GM12878 (cell line): ENCODE measurements around the gene PNLDC1. TPM values are rescaled to one million over a fixed set of nuclear protein-coding genes. Genes with fewer than 3 reads are reported as not detected.
"Not testable (repeated sequence)": the region's sequence is repeated elsewhere in the genome, so short reads cannot be mapped to it uniquely, and the experiment has no call there.

Source experiments
- ATAC-seq: fragments of 200-7000 bp; cut with Tn5 transposase; 3 replicates; pipeline ENCODE4 v1.9.1; 2020; ENCODE audit warnings: mild to moderate bottlenecking, moderate library complexity
- BruUV-seq: library from RNA; stranded (reverse); fragments of 400-500 nt; replicated peaks from 2 replicates; lab custom pipeline; 2021; lab: Mats Ljungman, UMichigan
- CTCF ChIA-PET: fragments of 300-600 bp; sonication (Branson Sonifier 250); formaldehyde crosslinking; extraction: SDS; loops from one replicate; lab custom pipeline; 2021; ENCODE audit warnings: inconsistent platforms; lab: Yijun Ruan, JAX
- POLR2A ChIA-PET: fragments of 350-600 bp; formaldehyde crosslinking; extraction: SDS; loops from one replicate; lab custom pipeline; 2021; ENCODE audit warnings: inconsistent platforms; lab: Charles Lee
- RAD21 ChIA-PET: fragments of 300-600 bp; sonication (Branson Sonifier 250); formaldehyde crosslinking; loops from one replicate; lab custom pipeline; 2023; ENCODE audit warnings: antibody characterized with exemption; ENCODE audit not compliant: unreplicated experiment; lab: Charles Lee
- SMC1A ChIA-PET: fragments of 300-600 bp; sonication (Branson Sonifier 250); formaldehyde crosslinking; loops from one replicate; lab custom pipeline; 2023; ENCODE audit not compliant: unreplicated experiment, uncharacterized antibody; lab: Charles Lee
- DNase-seq: peaks from one replicate; pipeline ENCODE4 v3.0.0-alpha.2; 2011; ENCODE audit warnings: low read depth, low spot score
- FAIRE-seq: peaks from 3 replicates; lab custom pipeline; 2011; peaks lifted over from hg19 to GRCh38; lab: Jason Lieb, UNC
- H2AFZ ChIP-seq: 2 replicates; pipeline ENCODE4 v1.6.0; 2011; ENCODE audit warnings: low read depth, low read length, control low read depth; ENCODE audit not compliant: control insufficient read depth
- H3K27ac ChIP-seq: 2 replicates; pipeline ENCODE4 v1.5.1; 2011; ENCODE audit warnings: control low read depth; ENCODE audit not compliant: control insufficient read depth, insufficient read depth
- H3K27me3 ChIP-seq, 2 experiments: replicated peaks in 1 of 2; 2 replicates each; pipeline versions ENCODE4 v1.6.0 to v1.6.1; 2011; ENCODE audit warnings: low read length in 1 of 2; ENCODE audit not compliant: control insufficient read depth in 2 of 2, insufficient read depth in 2 of 2
- H3K36me3 ChIP-seq, 2 experiments: 2 replicates each; pipeline ENCODE4 v1.5.1; 2011; ENCODE audit warnings: low read length in 1 of 2; ENCODE audit not compliant: control insufficient read depth in 2 of 2, insufficient read depth in 2 of 2
- H3K4me1 ChIP-seq: 2 replicates; pipeline ENCODE4 v1.6.1; 2011; ENCODE audit warnings: mild to moderate bottlenecking, low read length, moderate library complexity, mixed read lengths; ENCODE audit not compliant: control insufficient read depth, insufficient read depth
- H3K4me2 ChIP-seq: 2 replicates; pipeline ENCODE4 v1.6.0; 2011; ENCODE audit warnings: control low read depth; ENCODE audit not compliant: control insufficient read depth, insufficient read depth
- H3K4me3 ChIP-seq: fragments of 200-600 bp; sonication (generic); 2 replicates; pipeline ENCODE4 v1.5.1; 2016
- H3K79me2 ChIP-seq: 2 replicates; pipeline ENCODE4 v1.6.0; 2011; ENCODE audit warnings: low read length; ENCODE audit not compliant: control insufficient read depth, insufficient read depth
- H3K9ac ChIP-seq: 2 replicates; pipeline ENCODE4 v1.8.0; 2011; ENCODE audit warnings: low read length, control low read depth, mixed read lengths; ENCODE audit not compliant: control insufficient read depth, insufficient read depth
- H3K9me3 ChIP-seq: replicated peaks from 3 replicates; pipeline ENCODE4 v1.5.1; 2011; ENCODE audit warnings: mild to moderate bottlenecking, low read length; ENCODE audit not compliant: control insufficient read depth, insufficient read depth
- H4K20me1 ChIP-seq: 2 replicates; pipeline ENCODE4 v1.6.0; 2011; ENCODE audit not compliant: control insufficient read depth, insufficient read depth
- WGBS: methylation state at CpG from one replicate; pipeline ENCODE4 v1.1.6; 2016; ENCODE audit warnings: low lambda C conversion rate; ENCODE audit not compliant: insufficient replicate concordance, insufficient coverage; ENCODE audit errors: missing lambda C conversion rate; 5-methylcytosine and 5-hydroxymethylcytosine counted together
- in situ Hi-C: fragments of 300-500 bp; cut with MboI; formaldehyde crosslinking; loops from 9 replicates; pipeline ENCODE4 v1.14.3; 2018; ENCODE audit warnings: mixed read lengths
- intact Hi-C: fragments of 100-400 bp; cut with micrococcal nuclease; formaldehyde crosslinking; loops from one replicate; pipeline ENCODE4 v1.14.2; 2022; ENCODE audit not compliant: unreplicated experiment
- polyA plus RNA-seq, 11 experiments: library from polyadenylated mRNA; depleted of rRNA in 4 of 11; unstranded in 6 of 11; stranded (reverse) in 5 of 11; fragments of >200 nt; fragmentation: Nextera tagmentation in 4 of 11; fragmentation: Illumina TruSeq in 1 of 11; extraction: Ambion mirVana in 4 of 11; extraction: Trizol in 1 of 11; gene quantifications; 1 replicate in 1 of 11; 2 replicates in 10 of 11; pipeline versions ENCODE4 v1.2.1 to v1.2.3, GENCODE V29; 2011 to 2016; ENCODE audit warnings: inconsistent platforms in 2 of 11, missing spikeins in 2 of 11, low read depth in 1 of 11
- total RNA-seq, 4 experiments: library from RNA; depleted of rRNA in 3 of 4; stranded (reverse); fragments of >200 nt in 3 of 4; fragmentation: Illumina TruSeq in 1 of 4; extraction: Trizol in 1 of 4; gene quantifications; 2 replicates each; pipeline versions ENCODE4 v1.2.1 to v1.2.3, GENCODE V29; 2013 to 2021

Gene PNLDC1
- total and polyA plus RNA-seq, 10 of the 15 experiments (the other 5 are each of a cell fraction or from before 2014, with no cell fraction given): 0.06 to 0.25 (median 0.09) TPM; not detected in 2

GRCh38 chr6:159848552-159848951 is 48.5 kb downstream of the PNLDC1 start:
- H3K4me1 ChIP-seq, DNase-seq, FAIRE-seq, POLR2A ChIA-PET, H3K36me3 ChIP-seq, H3K79me2 ChIP-seq, CTCF ChIA-PET, H3K9me3 ChIP-seq, SMC1A ChIA-PET, H3K27me3 ChIP-seq, ATAC-seq, intact Hi-C loops, BruUV-seq, H3K4me2 ChIP-seq, in situ Hi-C loops, RAD21 ChIA-PET, H3K4me3 ChIP-seq, H4K20me1 ChIP-seq, H3K9ac ChIP-seq, H3K27ac ChIP-seq, H2AFZ ChIP-seq: not testable (repeated sequence)
- 52% methylated on average over 5 of the region's 5 CpGs for WGBS

GRCh38 chr6:159849851-159850250 is 49.8 kb downstream of the PNLDC1 start:
- RAD21 ChIA-PET, H3K9me3 ChIP-seq, H3K27me3 ChIP-seq, H4K20me1 ChIP-seq, H3K36me3 ChIP-seq, intact Hi-C loops, BruUV-seq, H3K4me1 ChIP-seq, H3K27ac ChIP-seq, DNase-seq, ATAC-seq, H3K79me2 ChIP-seq, H3K9ac ChIP-seq, H2AFZ ChIP-seq, FAIRE-seq, SMC1A ChIA-PET, H3K4me3 ChIP-seq, in situ Hi-C loops, POLR2A ChIA-PET, H3K4me2 ChIP-seq: not testable (repeated sequence)
- CTCF ChIA-PET: interaction anchor here (2.1 kb wide), 1 partner anchor 14 kb away, joined by 5 read pairs; no protein-coding TSS in a partner anchor
- 40% methylated on average over 1 of the region's 1 CpG for WGBS
